ENCODE measurements around the gene SPRING1.

Gene SPRING1

GRCh38 chr12:116692605-116693004 is 45.3 kb downstream of the SPRING1 start:
- H3K4me3 ChIP-seq (ENCODE audit: low read depth, low read length), result no peak overlapping the region
- no peak for DNase-seq (ENCODE audit: low read depth, low spot score)
- POLR2A ChIA-PET, result no interaction called here
- CTCF ChIA-PET, result interaction anchor here (1.2 to 4.7 kb wide), 3 partner anchors 9 to 17 kb away, joined by 3 to 27 read pairs (median 11); no protein-coding TSS in a partner anchor
- TF ChIP-seq CTCF (IDR thresholded peaks at IDR 0.05; ENCODE audit: insufficient read depth, low read length, missing control alignments), result no peak

GRCh38 chr12:116691636-116692035 is 46.2 kb downstream of the SPRING1 start:
- no peak for TF ChIP-seq CTCF (IDR thresholded peaks at IDR 0.05; ENCODE audit: insufficient read depth, low read length, missing control alignments)
- DNase-seq (ENCODE audit: low read depth, low spot score), result no peak
- CTCF ChIA-PET, result interaction anchor here (1.4 to 4.7 kb wide), 3 partner anchors 10 to 18 kb away, joined by 5 to 27 read pairs (median 11); no protein-coding TSS in a partner anchor
- POLR2A ChIA-PET, result interaction anchor here (0.7 kb wide), 1 partner anchor 312 kb away, joined by 3 read pairs; no protein-coding TSS in a partner anchor
- no peak overlapping the region for H3K4me3 ChIP-seq (ENCODE audit: low read depth, low read length)

DNA sequence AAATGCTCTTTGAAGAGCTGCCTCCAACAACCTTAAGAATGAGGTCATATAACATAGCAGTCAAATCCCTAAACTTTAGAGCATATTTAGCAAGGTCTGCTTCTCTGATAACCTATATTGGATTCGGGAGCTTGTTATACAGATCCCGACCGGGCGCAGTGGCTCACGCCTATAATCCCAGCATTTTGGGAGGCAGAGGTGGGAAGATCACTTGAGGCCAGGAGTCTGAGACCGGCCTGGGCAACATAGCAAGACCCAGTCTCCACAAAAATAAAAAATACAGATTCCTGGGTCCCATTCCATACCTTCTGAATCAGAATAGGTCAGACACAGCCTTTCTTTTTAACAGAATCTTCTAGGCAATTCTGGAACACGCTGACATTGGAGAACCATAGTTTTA is 46.7 kb downstream of the SPRING1 start:
- no peak for DNase-seq (ENCODE audit: low read depth, low spot score)
- CTCF ChIA-PET, result interaction anchor here (1.0 to 4.7 kb wide), 5 partner anchors 8 to 18 kb away, joined by 3 to 27 read pairs (median 7); no protein-coding TSS in a partner anchor
- POLR2A ChIA-PET, result interaction anchor here (0.7 kb wide), 1 partner anchor 312 kb away, joined by 3 read pairs; no protein-coding TSS in a partner anchor
- TF ChIP-seq CTCF (IDR thresholded peaks at IDR 0.05; ENCODE audit: insufficient read depth, low read length, missing control alignments), result no peak
- no peak overlapping the region for H3K4me3 ChIP-seq (ENCODE audit: low read depth, low read length)

DNA sequence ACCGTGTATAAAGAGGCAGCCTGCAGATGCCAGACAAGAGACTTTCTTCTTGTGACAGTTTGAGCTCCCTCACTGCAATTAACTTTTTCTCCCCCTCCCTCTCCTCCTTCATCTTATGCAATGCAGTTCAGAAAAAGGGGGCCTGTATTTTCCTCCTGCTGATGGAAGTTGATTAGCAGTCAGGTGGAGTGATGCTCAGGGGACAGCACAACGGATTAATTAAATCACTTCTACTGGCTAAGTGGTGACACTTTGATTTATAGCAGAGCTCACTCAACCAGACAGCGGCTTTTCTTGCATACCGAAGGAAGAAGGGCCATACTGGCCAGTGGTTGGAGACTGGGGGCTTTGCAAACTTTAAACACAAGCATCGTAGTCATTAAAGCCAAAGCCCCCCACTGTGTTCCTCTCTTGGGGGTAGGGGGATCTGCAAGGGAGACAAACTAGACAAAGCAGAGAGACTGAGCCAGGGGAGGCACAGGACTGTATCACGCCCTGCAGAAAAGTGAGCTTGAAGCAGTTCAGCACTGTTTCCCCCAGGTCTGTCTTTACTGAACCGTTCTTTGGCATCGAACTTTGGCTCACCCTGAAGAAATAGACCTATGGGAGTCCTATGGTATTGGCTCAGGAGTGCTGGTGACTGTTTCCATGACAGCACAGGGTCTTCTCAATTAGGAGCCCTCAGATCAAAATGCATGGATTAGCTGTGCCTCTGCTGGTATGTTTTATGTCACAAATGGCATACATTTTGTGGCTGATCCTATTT is 47.7 kb downstream of the SPRING1 start:
- no peak for DNase-seq (ENCODE audit: low read depth, low spot score)
- POLR2A ChIA-PET, result no interaction called here
- TF ChIP-seq CTCF (IDR thresholded peaks at IDR 0.05; ENCODE audit: insufficient read depth, low read length, missing control alignments), result no peak
- H3K4me3 ChIP-seq (ENCODE audit: low read depth, low read length), result no peak overlapping the region
- CTCF ChIA-PET, result interaction anchor here (0.8 to 4.7 kb wide), 6 partner anchors 8 to 80 kb away, joined by 3 to 27 read pairs (median 4); no protein-coding TSS in a partner anchor

GRCh38 chr12:116689521-116689920 is 48.3 kb downstream of the SPRING1 start:
- DNase-seq (ENCODE audit: low read depth, low spot score), result no peak
- CTCF ChIA-PET, result interaction anchor here (0.8 to 4.7 kb wide), 4 partner anchors 8 to 79 kb away, joined by 3 to 27 read pairs (median 5); no protein-coding TSS in a partner anchor
- no peak overlapping the region for H3K4me3 ChIP-seq (ENCODE audit: low read depth, low read length)
- POLR2A ChIA-PET, result no interaction called here
- no peak for TF ChIP-seq CTCF (IDR thresholded peaks at IDR 0.05; ENCODE audit: insufficient read depth, low read length, missing control alignments)

Measured in AG04449 (cell line).